Measurements from ENCODE around the gene ADCK1. TPM values are rescaled to one million over a fixed set of nuclear protein-coding genes. Genes with fewer than 3 reads are reported as not detected.

ADCK1 gene
- total and polyA plus RNA-seq, 2 donors (not counting 3 experiments of a cell fraction or from before 2014, with no cell fraction given): 4.2 to 6.9 TPM

DNA sequence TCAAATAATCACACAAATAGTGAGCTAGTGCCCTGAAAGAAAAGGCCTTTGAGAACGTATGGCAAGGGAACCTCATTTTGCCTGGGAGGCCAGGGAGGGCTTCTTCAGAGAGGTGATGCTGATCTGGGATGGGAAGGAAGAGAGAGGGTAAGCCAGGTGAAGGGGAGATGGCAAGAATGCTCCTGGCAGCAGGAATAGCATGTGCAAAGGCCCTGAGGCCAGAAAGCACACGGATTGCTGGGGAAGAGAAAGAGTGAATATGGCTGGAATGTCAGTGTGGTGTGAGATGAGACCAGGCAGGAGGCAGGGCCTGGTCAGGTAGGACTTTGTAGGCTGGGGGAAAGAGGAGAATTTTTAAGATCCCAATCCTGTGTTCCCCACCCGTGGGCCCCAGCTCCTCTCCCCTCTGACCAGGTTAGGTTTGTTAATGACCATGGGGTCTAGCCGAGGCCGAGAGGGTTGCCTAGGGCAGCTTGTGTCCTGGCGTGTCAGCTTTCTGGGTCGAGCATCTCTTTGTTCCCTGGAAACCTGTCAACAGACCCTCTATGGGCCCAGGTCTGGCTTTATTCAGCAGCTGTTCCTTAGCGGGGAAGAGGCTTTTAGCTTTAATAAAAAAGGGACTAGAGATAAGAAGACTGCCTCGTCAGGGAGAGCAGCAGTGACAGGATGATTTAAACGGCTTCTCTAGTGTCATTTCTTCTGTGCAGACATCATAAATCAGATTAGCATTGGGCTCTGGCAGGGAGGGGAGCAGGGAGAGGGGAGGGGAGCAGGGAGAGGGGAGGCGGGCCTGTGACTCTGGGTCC is 123.4 kb downstream of the ADCK1 start:
- H4K20me1 ChIP-seq (replicated peaks; ENCODE audit: control insufficient read depth, extremely low read depth, insufficient read depth, low read length): no peaks in the 10 kb centered on the region
- H3K9me1 ChIP-seq (replicated peaks; ENCODE audit: control insufficient read depth, extremely low read depth, insufficient read depth, low read length): no peaks in the 10 kb centered on the region
- H3K9me3 ChIP-seq (replicated peaks; ENCODE audit: control insufficient read depth, insufficient read depth, low read length): no peaks in the 10 kb centered on the region
- H3K27me3 ChIP-seq (ENCODE audit: control insufficient read depth in 2 of 2, insufficient read depth in 2 of 2, low read length in 2 of 2): no peaks in the 10 kb centered on the region
- no peak overlapping the region for H2AFZ ChIP-seq (ENCODE audit: low read depth, low read length)
- ChIA-PET CTCF (no interaction called here), POLR2A (no interaction called here)
- no peaks in the 10 kb centered on the region for H3K4me1 ChIP-seq (ENCODE audit: control insufficient read depth, extremely low read depth, insufficient read depth, low read length)
- no peaks in the 10 kb centered on the region for H3K36me3 ChIP-seq (ENCODE audit: control insufficient read depth in 2 of 2, extremely low read depth in 1 of 2, insufficient read depth in 2 of 2, low read length in 2 of 2)
- H3K27ac ChIP-seq (ENCODE audit: insufficient read depth, low read depth, low read length): no peak overlapping the region
- dilution Hi-C loops (cut with MboI; ENCODE audit: extremely low pct_ligation_motif_present, low sequenced_read_pairs): no loop called here
- DNase-seq (ENCODE audit: low read depth, low spot score) (no peak), FAIRE-seq (no peak)
- H3K4me2 ChIP-seq (ENCODE audit: insufficient read depth, low read length): no peak overlapping the region
- H3K79me2 ChIP-seq (ENCODE audit: control insufficient read depth, insufficient read depth, low read length): no peaks in the 10 kb centered on the region
- H3K4me3 ChIP-seq (replicated peaks in 1 of 3; ENCODE audit: insufficient read depth in 1 of 3, low read depth in 1 of 3, low read length in 3 of 3): no peak overlapping the region
- no TSS peak for BruUV-seq (replicated peaks)
- intact Hi-C loops (cut with micrococcal nuclease): no loop called here
- TF ChIP-seq FOS (IDR thresholded peaks at IDR 0.05; ENCODE audit: borderline replicate concordance, insufficient read depth, low read length): no peak
- TF ChIP-seq JUN (IDR thresholded peaks at IDR 0.05; ENCODE audit: borderline replicate concordance, insufficient read depth, insufficient read length, low read depth): no peak
- TF ChIP-seq, protein P1, sequence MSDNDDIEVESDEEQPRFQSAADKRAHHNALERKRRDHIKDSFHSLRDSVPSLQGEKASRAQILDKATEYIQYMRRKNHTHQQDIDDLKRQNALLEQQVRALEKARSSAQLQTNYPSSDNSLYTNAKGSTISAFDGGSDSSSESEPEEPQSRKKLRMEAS (IDR thresholded peaks at IDR 0.05; ENCODE audit: insufficient read depth, insufficient read length): no peak
- no peak for TF ChIP-seq POLR2A (IDR thresholded peaks at IDR 0.05; ENCODE audit: low read depth, low read length)
- no peak overlapping the region for H3K9ac ChIP-seq (replicated peaks; ENCODE audit: extremely low read depth, insufficient read depth, low read length)

DNA sequence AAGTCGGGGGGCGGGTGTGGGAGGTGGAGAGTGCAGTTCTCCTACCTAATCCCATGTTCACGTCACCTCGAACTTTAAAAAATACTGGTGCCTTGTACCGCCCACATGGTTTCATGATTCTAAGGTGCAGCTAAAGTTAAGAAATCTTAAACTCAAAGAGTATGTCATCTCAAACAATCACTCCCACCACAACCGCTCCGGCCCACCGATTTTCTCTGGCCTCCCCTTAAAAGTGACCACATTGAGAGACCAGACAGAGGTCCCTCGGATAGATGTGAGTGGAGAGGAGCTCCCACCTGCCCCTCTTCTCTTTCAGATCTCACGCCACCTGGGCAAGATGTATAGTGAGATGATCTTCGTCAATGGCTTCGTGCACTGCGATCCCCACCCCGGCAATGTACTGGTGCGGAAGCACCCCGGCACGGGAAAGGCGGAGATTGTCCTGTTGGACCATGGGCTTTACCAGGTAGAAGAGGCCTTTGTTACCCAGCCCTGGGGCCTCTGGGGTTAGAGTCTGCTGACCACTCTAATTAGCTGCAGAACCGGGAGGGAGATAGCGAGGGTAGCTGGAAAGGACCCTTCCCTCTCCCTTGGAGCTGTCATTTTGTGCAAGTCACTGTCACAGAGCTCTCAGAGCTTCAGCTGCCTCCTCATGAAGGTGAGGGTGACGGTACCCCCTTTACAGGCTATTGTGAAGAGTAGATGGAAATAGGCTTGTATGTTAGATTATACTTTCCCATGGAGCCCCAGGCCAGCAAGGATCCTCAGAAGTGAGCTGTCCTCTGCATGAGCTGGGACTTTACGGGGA is 124.4 kb downstream of the ADCK1 start:
- FAIRE-seq (no peak), DNase-seq (ENCODE audit: low read depth, low spot score) (no peak)
- intact Hi-C loops (cut with micrococcal nuclease): no loop called here
- Histone ChIP-seq H3K36me3 (ENCODE audit: control insufficient read depth in 2 of 2, extremely low read depth in 1 of 2, insufficient read depth in 2 of 2, low read length in 2 of 2) (no peaks in the 10 kb centered on the region), H3K27me3 (ENCODE audit: control insufficient read depth in 2 of 2, insufficient read depth in 2 of 2, low read length in 2 of 2) (no peaks in the 10 kb centered on the region), H3K9me3 (replicated peaks; ENCODE audit: control insufficient read depth, insufficient read depth, low read length) (no peaks in the 10 kb centered on the region), H3K9me1 (replicated peaks; ENCODE audit: control insufficient read depth, extremely low read depth, insufficient read depth, low read length) (no peaks in the 10 kb centered on the region), H4K20me1 (replicated peaks; ENCODE audit: control insufficient read depth, extremely low read depth, insufficient read depth, low read length) (no peaks in the 10 kb centered on the region), H2AFZ (ENCODE audit: low read depth, low read length) (no peak overlapping the region), H3K4me2 (ENCODE audit: insufficient read depth, low read length) (no peak overlapping the region), H3K4me3 (replicated peaks in 1 of 3; ENCODE audit: insufficient read depth in 1 of 3, low read depth in 1 of 3, low read length in 3 of 3) (no peak overlapping the region), H3K9ac (replicated peaks; ENCODE audit: extremely low read depth, insufficient read depth, low read length) (no peak overlapping the region), H3K79me2 (ENCODE audit: control insufficient read depth, insufficient read depth, low read length) (no peaks in the 10 kb centered on the region), H3K27ac (ENCODE audit: insufficient read depth, low read depth, low read length) (no peak overlapping the region), H3K4me1 (ENCODE audit: control insufficient read depth, extremely low read depth, insufficient read depth, low read length) (no peaks in the 10 kb centered on the region)
- TF ChIP-seq EZH2 (IDR thresholded peaks at IDR 0.05; ENCODE audit: borderline replicate concordance, low read depth, low read length, severe bottlenecking) (no peak), JUN (IDR thresholded peaks at IDR 0.05; ENCODE audit: borderline replicate concordance, insufficient read depth, insufficient read length, low read depth) (no peak), GATA2 (IDR thresholded peaks at IDR 0.05; ENCODE audit: insufficient read depth, insufficient read length, low read depth, low read length) (no peak), MYC (IDR thresholded peaks at IDR 0.05; ENCODE audit: low read depth, low read length) (no peak), POLR2A (IDR thresholded peaks at IDR 0.05; ENCODE audit: low read depth, low read length) (no peak), FOS (IDR thresholded peaks at IDR 0.05; ENCODE audit: borderline replicate concordance, insufficient read depth, low read length) (no peak), POLR2AphosphoS5 (IDR thresholded peaks at IDR 0.05; ENCODE audit: insufficient read depth, low read depth, low read length) (no peak)
- TF ChIP-seq, protein P2, sequence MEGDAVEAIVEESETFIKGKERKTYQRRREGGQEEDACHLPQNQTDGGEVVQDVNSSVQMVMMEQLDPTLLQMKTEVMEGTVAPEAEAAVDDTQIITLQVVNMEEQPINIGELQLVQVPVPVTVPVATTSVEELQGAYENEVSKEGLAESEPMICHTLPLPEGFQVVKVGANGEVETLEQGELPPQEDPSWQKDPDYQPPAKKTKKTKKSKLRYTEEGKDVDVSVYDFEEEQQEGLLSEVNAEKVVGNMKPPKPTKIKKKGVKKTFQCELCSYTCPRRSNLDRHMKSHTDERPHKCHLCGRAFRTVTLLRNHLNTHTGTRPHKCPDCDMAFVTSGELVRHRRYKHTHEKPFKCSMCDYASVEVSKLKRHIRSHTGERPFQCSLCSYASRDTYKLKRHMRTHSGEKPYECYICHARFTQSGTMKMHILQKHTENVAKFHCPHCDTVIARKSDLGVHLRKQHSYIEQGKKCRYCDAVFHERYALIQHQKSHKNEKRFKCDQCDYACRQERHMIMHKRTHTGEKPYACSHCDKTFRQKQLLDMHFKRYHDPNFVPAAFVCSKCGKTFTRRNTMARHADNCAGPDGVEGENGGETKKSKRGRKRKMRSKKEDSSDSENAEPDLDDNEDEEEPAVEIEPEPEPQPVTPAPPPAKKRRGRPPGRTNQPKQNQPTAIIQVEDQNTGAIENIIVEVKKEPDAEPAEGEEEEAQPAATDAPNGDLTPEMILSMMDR (IDR thresholded peaks at IDR 0.05; ENCODE audit: extremely low read depth in 1 of 2, insufficient read depth in 1 of 2, low read depth in 1 of 2, low read length in 2 of 2): no peak
- TF ChIP-seq, protein P1 (IDR thresholded peaks at IDR 0.05; ENCODE audit: insufficient read depth, insufficient read length): no peak
- dilution Hi-C loops (cut with MboI; ENCODE audit: extremely low pct_ligation_motif_present, low sequenced_read_pairs): no loop called here
- CTCF ChIA-PET: no interaction called here
- POLR2A ChIA-PET: no interaction called here
- BruUV-seq (replicated peaks): no TSS peak
